NCI-H446 (cell line): Measurements from ENCODE around the gene TBC1D10A.

ENCODE experiments used
- DNase-seq, 2 experiments: peaks; one replicate each; lab custom pipeline; 2025; lab: John Stamatoyannopoulos, UW

Gene TBC1D10A

DNA sequence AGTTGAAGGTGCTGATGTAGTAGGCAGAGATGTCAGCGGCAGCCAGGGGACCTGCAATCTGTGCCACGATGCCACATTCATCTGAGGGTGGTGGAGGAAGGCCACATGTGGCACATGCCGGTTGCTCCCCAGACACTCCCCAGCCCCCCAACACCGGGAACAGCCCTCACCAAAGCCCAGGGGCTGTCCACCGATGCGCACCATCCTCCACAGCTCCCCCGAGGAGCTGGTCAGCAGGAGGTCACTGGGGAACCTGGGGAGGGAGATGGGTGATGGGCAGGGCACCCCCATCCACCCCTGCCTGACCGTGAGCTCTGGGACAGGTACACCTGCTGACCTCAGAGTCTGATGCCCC lies 40.9 kb downstream of the TBC1D10A start:
- DNase-seq: no peak

DNA sequence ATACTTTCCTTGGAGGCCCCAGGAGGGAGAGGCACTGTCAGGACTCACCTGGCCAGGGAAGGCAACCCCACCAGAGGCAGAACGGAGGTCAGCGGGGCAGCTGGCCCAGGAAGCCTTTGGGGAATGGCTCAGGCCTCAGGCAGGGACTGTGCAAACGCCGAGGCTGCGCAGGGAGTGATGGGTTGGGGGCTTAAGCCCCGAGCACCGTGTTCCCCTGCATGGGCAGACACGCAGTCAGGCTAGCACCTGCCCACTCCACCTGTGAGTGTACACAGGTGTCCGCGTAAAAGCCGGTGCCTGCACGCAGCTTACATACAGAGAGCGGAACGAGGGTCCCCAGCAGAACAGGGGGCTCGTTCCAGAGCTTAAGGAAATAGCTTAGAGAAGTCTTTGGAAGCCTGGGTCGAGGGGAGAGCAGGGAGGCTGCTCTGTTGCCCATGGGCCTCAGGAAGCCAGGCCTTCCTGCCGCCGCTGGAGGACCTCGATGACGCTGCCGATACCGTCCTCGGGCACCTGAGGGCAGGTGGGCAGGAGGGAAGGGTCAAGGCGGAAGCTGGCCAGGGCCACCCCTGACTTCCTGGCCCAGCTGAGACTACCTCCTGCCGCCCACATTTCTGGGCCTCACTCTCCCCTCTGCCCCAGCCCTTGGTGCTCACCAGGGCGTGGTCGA lies 41.4 kb downstream of the TBC1D10A start:
- DNase-seq: no peak

DNA sequence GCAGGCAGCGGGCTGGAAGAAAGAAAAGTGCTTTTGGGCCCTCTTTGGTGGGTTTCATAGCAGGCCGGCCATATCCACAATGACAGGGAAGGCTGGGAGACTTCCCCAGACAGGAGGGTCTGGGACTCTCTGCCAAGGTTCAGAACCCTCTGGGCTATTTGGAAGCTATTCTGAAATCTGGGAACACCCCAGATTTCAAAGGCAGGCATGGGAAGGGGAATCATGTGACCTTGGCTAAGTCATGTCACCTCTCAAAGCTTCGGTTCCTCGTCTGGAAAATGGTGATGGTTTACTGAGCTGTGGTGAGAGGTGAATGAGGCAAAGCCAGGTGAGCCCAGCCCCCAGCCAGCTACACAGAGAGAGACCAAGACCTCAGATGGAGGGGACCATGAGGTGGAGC lies 42.1 kb downstream of the TBC1D10A start:
- DNase-seq: no peak

DNA sequence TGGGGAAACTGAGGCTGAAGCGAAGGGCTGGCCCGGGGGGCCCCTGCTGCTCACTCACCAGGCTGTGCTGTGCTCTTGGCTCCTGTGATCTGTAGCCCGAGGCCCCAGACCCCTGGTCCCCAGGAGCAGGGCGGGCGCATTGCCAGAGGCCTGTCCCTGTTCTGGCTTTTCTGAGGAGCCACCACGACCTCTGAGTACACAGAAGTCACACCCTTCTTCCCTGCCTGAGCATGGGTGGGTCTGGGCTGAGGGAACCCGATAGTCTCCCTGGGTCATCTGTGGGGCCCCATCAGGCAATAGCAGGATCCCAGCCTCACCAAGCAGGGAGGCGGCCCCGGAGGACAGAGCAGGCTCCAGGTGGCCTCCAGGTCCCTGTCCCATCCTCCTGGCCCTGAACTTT lies 42.6 kb downstream of the TBC1D10A start:
- no peak for DNase-seq

DNA sequence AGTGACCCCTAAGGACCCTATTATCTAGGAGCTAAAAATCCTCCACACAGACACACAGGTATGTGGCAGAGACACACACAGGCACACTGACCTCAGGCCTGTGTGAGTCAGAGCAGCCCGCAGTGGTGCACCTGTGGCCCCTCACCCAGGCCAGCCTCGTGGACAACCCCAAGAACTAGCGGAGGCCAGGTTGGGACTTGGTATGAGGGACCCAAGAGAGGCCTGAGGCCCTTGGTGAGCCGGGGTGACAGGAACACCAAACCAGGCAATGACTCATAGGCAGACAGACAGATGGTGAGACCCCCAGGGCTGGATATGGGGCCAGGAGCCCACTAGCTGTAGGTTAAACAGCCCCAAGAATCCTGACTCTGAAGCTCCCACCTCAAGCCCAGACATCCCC lies 43.4 kb downstream of the TBC1D10A start:
- no peak for DNase-seq

DNA sequence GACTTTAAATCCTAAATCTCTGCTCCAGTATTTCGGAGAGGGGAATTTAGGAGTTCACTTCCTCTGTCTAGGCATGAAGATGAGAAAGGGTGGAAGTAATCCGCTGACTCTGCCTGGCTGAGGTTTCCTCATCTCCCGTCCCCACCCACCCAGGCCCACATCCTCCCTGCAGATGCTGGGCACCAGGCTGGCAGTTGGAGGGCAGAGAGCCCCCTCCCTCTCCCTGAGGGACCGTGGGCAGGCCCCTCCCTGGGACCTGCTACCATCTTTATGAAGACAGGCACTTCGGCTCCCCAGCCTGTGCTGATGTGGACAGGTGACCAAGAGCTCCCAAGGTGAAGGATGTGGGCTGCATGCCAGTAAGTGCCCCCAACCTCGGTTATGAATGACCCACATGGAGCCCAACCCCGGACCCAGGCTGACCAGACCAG lies 44.1 kb downstream of the TBC1D10A start:
- no peak for DNase-seq

DNA sequence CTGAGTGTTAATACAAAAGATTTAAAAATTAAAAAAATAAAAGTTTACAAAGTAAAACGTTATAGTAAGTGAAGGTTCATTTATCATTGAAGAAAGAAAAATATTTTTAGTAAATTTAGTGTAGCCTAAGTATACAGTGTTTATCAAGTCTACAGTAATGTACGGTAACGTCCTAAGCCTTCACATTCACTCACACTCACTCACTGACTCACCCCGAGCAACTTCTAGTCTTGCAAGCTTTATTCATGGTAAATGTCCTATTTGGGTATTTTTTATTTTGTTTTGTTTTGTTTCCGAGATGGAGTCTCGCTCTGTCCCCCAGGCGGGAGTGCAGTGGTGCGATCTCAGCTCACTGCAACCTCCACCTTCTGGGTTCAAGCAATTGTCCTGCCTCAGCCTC lies 46.2 kb downstream of the TBC1D10A start:
- DNase-seq: no peak

DNA sequence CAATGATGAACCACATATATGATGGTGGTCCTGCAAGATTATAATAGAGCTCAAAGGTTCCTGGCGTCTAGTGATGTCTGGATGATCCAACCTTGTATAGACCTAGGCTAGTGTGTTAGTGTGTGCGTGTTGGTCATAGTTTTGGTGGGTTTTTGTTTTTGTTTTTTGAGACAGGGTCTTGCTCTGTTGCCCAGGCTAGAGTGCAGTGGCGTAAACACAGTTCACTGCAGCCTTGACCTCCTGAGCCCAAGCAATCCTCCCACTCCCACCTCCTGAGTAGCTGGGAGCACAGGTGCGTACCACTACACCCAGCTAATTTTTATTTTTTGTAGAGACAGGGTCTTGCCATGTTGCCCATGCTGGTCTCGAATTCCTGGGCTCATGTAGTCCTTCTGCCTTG lies 46.8 kb downstream of the TBC1D10A start:
- DNase-seq: no peak

DNA sequence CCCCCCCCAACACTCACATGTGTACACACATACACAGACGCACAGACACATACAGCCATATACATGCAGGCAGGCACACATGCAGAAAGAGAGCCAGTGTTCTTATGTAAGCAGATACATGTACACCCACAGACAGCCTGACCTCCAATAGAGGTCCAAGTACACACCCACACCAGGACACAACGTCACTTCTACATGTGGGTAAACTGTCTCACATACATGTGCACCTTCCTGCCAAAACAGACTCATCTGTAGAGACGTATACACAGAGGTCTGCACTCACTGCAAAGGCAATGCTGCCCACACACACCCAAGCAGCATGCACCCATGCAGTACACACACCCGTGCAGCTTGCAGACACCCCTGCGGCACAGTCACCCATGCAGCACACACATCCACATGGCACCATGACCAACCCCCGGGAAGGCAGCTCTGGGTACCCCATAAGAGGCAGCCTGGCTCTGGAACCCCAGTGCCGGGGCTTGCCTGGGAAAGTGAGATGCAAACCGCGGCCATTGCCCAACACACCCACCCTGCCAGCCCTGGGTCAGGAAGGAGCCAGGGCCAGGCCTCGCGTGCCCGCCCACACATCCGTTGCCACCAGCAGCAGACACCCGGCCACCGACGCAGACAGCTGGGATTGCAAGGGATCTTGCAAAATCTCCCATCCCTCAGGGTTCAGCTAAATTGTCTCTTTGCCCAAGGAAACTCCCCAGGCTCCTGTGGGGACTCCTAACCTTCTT lies 47.5 kb downstream of the TBC1D10A start:
- DNase-seq: no peak

DNA sequence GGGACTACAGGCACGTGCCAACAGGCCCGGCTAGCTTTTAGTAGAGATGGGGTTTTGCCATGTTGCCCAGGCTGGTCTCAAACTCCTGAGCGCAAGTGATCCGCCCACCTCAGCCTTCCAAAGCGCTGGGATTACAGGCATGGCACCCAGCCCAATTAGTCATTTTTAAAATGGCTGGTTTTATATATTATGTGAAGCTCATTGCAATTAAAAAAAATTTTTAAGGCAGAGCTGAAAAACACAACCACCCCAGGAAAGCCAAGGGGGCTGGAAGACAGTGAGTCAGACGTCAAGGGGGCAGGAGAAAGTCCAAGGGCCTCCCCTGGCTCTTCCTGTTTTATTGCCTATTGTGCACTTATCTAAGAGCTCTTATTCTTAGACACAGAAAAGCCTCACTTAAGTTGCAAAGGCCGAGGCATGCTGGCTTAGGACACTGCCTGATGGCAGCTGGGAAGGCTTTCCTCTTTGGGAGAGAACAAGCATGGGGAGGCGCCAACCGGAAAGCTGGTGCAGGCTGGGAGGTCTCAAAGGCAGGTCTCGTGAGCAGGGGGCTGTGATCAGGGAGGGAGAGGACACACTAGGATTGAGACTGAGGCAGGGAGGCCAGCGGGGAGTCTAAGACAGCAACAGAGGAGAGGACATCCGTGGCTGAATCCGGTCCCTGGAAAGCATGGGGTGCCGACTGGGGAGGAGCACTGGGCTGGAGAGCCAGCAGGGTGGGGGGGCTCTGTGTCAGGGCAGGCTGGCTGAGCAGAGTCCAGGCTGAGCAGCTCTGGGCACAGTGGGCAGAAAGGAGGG lies 49.0 kb downstream of the TBC1D10A start:
- peak in 1 of 2 experiments; percentile 42 for DNase-seq

DNA sequence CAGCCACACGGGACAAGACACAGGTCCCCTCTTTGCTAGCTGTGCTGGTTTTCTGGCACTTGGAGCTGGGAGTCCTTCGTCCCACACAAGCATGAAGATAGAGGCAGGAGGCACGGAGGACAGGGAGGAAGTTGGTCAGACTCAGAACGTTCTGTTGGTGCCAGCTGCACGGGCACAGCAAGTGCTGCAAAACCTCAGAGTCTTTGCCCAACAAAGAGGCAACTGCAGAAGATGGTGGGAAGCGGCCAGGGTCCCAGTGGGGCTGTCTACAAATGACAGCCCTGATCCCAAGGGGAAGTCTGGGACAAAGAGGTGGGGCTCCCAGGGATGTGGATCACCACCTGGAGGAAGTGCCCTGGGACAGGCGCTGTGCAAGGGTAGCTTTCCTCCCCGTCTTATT lies 50.7 kb downstream of the TBC1D10A start:
- no peak for DNase-seq

DNA sequence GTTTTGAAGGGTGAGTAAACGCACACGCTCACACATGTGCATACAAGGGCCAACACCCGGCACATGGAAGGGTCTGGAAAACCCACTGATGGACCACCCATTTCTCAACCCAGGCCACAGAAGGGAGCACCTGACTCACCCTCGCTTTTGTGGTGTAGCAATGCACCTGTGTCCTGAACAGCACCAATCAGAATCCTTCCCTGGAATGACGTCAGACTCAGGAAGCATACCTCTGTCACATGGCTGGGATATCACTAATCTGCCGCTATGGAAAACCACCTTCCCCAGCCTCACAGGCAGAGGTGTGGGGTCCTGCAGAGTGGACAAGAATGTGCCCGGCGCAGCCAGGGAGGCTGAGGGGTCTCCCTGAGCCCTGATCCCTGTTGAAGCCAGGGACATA lies 51.1 kb downstream of the TBC1D10A start:
- DNase-seq: no peak

DNA sequence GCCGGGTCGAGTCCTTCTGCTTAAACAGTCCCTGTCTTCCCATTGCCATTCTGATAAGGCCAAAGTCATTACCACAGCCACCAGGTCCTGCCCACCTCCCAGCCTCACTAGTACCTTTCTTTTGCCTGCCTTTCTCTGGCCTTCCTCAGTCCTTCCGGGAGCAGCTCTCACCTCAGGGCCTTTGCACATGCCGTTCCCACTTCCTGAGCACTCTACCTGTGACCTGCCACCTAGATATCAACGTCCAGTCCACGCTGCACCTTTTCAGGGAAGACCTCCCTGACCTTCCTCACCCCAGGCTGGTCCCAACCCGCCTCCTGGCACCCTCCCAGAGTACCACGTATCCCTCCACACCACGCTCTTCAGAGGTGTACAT lies 52.3 kb downstream of the TBC1D10A start:
- DNase-seq: no peak

DNA sequence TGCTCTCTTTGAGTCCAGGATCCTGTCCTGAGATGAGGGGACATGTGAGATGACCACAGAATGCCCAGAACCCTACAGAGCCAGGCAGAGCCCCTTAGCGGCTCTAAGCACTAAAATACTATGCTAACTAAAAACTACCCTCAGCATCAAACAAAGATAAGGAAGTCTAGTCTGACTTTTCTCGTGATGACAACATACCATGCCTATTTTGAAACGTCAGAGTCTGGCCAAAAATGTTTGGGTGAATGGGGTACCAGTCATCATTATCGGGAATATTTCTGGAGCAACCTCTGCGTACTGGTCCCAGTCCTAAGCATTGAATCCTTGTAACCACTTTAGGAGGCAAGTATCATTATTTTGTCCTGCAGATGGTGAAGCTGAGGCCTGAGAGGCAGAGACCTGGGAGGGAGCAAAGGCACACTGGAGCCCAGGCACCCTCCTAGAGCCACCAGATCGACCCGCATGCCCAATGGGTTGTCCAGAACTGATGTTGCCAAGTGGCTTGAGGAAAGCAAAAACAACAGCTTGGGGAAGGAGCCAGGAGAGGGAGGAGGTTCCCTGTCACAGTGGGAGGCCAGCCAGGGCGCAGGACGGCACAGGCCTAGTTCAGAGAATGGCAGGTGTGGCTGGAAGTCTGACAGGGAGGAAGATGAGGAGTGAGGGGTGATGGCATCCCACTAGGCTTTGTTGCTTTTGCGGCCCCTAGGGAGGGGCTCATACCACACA lies 52.9 kb downstream of the TBC1D10A start:
- no peak for DNase-seq

DNA sequence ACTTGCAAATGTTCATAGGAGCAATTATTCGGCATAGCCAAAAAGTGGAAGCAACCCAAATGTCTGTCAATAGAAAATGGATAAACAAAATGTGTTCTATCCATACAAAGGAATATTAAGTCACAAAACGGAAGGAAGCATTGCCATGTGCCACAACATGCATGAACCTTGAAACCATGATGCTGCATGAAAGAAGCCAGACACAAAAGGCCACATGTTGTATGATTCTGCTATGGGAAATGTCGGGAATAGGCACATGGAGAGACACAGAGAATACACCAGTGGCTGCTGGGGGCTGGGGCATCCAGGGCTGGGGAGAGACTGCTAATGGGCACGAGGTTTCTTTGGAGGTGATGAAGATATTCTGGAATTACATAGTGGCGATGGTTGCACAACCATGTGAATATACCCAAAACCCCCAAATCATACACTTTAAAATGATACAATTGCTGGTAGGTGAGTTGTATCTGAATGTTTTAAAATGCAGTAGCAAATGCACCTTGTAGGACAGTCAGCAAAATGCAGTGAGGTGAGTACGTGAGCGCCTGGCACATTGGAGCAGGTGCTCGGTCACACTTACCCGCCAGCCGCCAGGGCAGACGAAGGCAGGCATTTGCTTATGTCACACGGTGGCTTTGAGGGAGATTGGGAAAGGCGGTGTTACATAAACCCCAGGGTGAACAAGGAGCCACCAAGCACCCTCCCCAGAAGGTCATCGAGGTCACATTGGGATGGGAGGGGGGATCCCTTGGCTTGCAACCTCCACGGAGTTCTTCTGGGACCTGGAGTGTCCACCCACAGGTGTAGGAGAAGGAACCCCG lies 53.8 kb downstream of the TBC1D10A start:
- no peak for DNase-seq

DNA sequence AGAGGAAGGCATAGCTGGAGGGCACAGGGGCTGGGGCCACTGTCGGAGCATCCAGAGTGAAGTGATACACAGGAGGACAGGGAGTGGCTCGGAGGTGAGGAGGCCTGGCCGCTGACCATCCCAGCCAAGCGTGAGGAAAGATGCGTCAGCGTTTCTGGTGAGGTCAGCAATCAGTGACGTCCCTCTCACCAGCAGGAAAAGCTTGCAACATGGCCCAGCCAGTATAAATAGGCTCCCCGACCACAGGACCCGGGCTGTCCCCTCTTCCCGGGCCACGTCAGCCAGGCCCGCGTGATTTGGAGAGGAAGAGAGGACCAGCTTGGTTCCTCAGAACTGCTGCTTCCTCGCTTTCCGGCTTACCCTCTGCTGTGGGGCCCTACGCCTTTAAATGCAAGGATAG lies 55.9 kb downstream of the TBC1D10A start:
- DNase-seq: no peak

DNA sequence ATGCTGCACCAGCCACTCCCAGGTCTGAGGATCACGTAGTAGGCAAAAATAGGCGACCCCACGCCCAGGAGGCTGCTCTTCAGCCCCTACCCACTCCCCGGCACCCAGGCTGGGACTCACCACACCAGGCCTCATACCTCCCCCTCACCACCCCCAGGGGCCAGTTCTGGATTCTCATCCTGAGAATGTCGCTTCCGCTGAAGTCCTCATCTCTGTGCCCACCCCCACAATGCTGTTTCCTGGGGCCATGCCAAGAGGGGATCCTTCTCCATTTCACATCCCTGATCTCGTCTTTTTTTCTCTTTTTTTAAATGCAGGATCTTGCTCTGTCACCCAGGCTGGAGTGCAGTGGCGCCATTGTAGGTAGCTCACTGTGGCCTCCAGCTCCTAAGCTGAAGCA lies 58.4 kb downstream of the TBC1D10A start:
- no peak for DNase-seq

DNA sequence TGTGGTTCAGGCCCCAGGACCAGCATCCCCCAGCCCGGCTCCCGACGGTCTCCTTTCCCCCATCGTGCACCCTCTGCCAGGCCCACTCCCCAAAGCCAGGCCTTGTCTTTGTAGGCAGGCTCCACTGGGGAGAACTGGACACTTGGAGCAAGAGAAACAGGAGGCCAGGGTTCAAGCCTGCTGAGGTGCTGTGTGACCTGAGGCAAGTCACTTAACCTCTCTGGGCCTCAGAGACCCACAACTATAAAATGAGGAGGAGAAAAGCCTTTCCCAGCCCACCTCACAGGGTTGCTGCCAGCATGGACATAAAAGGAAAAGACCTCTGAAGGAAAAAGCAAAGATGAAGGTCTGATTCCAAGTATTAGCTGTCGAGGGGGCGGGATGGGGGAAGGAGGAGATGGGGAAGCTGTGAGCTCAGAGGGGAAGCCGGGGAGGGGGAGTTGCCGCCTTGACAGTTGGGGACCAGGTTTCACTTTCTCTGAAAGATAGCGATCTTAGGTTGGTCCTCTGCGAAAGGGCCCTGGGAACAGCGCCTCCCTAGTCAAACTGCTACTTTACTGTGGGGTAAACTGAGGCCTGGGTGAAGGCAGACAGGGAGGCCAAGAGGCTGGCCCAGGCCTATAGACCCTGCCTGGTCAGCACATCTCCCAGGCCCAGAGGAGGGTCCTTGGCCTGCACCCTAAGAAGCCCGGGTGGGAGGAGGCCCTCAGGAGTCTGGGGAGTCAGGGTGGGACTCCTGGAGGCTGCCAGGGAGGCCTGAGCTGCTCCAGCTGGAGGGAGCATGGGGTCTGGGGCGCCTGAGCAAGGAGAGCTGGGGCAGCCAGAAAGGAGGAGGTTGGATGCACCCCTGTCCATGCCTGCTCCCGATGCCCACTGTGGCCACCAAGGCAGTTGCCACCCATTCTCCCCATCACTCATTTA lies 59.1 kb downstream of the TBC1D10A start:
- no peak for DNase-seq

DNA sequence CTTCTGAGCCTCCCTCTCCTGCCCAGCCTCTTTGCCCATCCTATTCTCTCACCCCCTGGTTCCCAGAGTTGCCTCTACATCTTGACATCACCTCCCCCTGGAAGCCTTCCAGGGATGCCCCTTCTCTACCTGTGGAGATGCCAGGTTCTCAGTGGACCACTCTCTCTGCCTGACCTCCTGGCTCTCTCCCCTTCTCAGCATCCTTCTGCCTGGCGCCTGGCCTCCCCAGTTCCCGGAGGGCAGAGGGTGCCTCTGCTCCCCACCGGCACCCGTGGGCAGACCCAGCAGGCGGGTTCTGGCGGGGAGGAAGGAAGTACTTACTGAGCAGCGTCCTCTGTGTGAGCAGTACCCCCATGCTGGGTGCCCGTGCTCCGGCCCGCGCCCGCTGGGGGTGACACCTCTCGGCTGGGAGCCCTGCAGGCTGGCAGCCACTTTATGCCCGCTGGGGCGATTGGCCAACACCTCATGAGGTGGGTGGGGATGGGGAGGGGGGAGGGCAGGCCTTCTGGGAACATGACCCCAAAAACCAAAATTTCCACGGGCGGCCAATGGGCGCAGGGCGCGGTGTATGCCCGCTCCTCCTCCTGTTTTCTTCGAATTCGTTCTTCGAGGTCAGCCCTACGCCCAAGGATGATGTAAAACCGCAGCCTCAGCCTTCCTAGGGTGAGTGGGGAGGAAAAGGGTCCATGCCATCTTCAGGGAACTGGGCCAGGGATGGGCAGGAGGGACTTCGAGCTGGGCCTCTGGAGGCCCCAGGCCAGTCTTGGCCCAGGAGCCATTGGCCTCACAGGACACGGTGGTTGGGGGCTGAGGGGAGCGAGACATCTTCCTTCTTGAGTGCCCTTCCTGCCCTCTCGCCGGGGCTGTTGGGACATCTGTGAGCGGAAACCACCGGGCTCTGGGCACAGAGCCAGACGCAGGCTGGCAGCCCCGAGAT lies 60.0 kb downstream of the TBC1D10A start, which contains the start of gene OSM:
Gene OSM (minus strand): TSS at position 407 of the 937 bp plus-strand sequence. CDS start 52 bp downstream, at position 355.
- DNase-seq: no peak
